Heart left ventricle (tissue), 13 donors: Measurements from ENCODE around the gene REPIN1.

Source experiments
- CTCF ChIP-seq, 12 donors: fragments of 200-600 bp; sonication (generic) in 4 of 12; IDR thresholded peaks; one replicate each; pipeline versions ENCODE4 v1.5.0 to v1.8.0; 2018 to 2022; ENCODE audit warnings: antibody characterized with exemption in 12 of 12, mild to moderate bottlenecking in 5 of 12
- POLR2A ChIP-seq, 2 donors: fragments of 450-650 bp; IDR thresholded peaks; one replicate each; pipeline ENCODE4 v1.6.1; 2017; ENCODE audit warnings: antibody characterized with exemption in 2 of 2, mild to moderate bottlenecking in 2 of 2, moderate library complexity in 2 of 2
- donor health status: ischemic (EF 13 %, LVEDD 7.1; RV severe dilation, severe dysfunction).
- donor health status: DM: no; HTN: yes; CAD: no.
- donor health status: DM: no; HTN: no; CAD: no.
- donor health status: ischemic (EF 25% LVEDD 6.9; RV normal size, moderate dysfunction).
- donor health status: ischemic (EF 25% LVEDD 5.7; RV mildly dilated, moderate dysfunction).
- donor health status: ischemic (EF 35%, LVEDD 5.7; RV mildly dilated, moderate dysfunction).
- donor health status: nonischemic (EF 11% LVEDD 7.7; RV severe dilation, severe dysfunction).
- donor health status: DM: yes; HTN: yes; CAD: no.
- donor health status: PGD.
- donor health status: ischemic (EF 29% LVEDD 5.4; RV normal size, mild dysfunction).
- donor health status: nonischemic (EF 23%, LVEDD 6.1; RV moderate dilation, normal function).

DNA sequence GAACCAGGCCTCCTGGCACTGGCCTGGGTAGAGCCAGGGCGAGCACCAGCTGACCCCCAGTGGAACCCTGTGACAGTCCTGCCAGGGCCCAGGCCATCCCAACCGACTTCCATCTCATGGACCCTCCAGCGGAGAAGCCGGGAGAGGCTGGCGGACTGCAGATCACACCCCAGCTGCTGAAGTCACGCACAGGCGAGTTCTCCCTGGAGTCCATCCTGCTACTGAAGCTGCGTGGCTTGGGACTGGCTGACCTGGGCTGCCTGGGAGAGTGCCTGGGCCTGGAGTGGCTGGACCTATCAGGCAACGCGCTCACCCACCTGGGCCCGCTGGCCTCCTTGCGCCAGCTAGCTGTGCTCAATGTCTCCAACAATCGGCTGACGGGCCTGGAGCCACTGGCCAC, 31.9 kb upstream of the REPIN1 start:
- TF ChIP-seq CTCF (IDR thresholded peaks at IDR 0.05), result no peak
- no peak for TF ChIP-seq POLR2A (IDR thresholded peaks at IDR 0.05)
